Endothelial cell of umbilical vein (primary cell): ENCODE data around the gene TMX1. TPM values are rescaled to one million over a fixed set of nuclear protein-coding genes. Genes with fewer than 3 reads are reported as not detected.

Source experiments
- BruUV-seq: library from RNA; stranded (reverse); fragments of 400-500 nt; replicated peaks from 2 replicates; lab custom pipeline; 2021; lab: Mats Ljungman, UMichigan
- CTCF ChIA-PET: fragments of 300-600, 350-600 bp; sonication (Branson Sonifier 250); formaldehyde crosslinking; loops from one replicate; lab custom pipeline; 2021; ENCODE audit warnings: antibody characterized with exemption, inconsistent platforms; lab: Charles Lee
- POLR2A ChIA-PET: fragments of 300-600, 350-600 bp; sonication (Branson Sonifier 250); formaldehyde crosslinking; loops from one replicate; lab custom pipeline; 2021; ENCODE audit warnings: antibody characterized with exemption, inconsistent platforms; lab: Charles Lee
- DNase-seq: peaks from one replicate; pipeline ENCODE4 v3.0.0-alpha.2; 2011; ENCODE audit warnings: low read depth, low spot score
- FAIRE-seq: peaks from 2 replicates; lab custom pipeline; 2011; peaks lifted over from hg19 to GRCh38; lab: Jason Lieb, UNC
- H2AFZ ChIP-seq: 2 replicates; pipeline ENCODE4 v1.6.0; 2012; ENCODE audit warnings: low read depth, low read length, control low read depth, inconsistent platforms
- H3K27ac ChIP-seq: 2 replicates; pipeline ENCODE4 v1.5.1; 2011; ENCODE audit warnings: low read depth, mild to moderate bottlenecking, control low read depth, low read length, moderate library complexity; ENCODE audit not compliant: insufficient read depth
- H3K27me3 ChIP-seq, 2 experiments: 2 replicates each; pipeline versions ENCODE4 v1.6.0 to v1.6.1; 2011; ENCODE audit warnings: low read length in 2 of 2, mixed read lengths in 1 of 2; ENCODE audit not compliant: control insufficient read depth in 2 of 2, insufficient read depth in 2 of 2
- H3K36me3 ChIP-seq, 2 experiments: 2 replicates in 1 of 2; 3 replicates in 1 of 2; pipeline ENCODE4 v1.5.1; 2011; ENCODE audit warnings: low read length in 2 of 2, mild to moderate bottlenecking in 1 of 2, moderate library complexity in 1 of 2; ENCODE audit not compliant: control insufficient read depth in 2 of 2, insufficient read depth in 2 of 2; ENCODE audit errors: extremely low read depth in 1 of 2
- H3K4me1 ChIP-seq: 3 replicates; pipeline ENCODE4 v1.5.1; 2011; ENCODE audit warnings: mild to moderate bottlenecking, low read length; ENCODE audit not compliant: control insufficient read depth, insufficient read depth; ENCODE audit errors: extremely low read depth
- H3K4me2 ChIP-seq: 2 replicates; pipeline ENCODE4 v1.6.1; 2011; ENCODE audit warnings: low read length, control low read depth, mixed read lengths; ENCODE audit not compliant: insufficient read depth
- H3K4me3 ChIP-seq, 3 experiments: fragments of 200-600 bp in 1 of 3; sonication (generic), shearing (Covaris generic) in 1 of 3; replicated peaks in 1 of 3; 2 replicates each; pipeline ENCODE4 v1.5.1; 2011 to 2016; ENCODE audit warnings: control low read depth in 3 of 3, low read length in 3 of 3, mild to moderate bottlenecking in 2 of 3, inconsistent platforms in 1 of 3, low read depth in 1 of 3, moderate library complexity in 1 of 3; ENCODE audit not compliant: insufficient read depth in 1 of 3
- H3K79me2 ChIP-seq: 2 replicates; pipeline ENCODE4 v1.6.0; 2012; ENCODE audit warnings: low read length, inconsistent platforms; ENCODE audit not compliant: control insufficient read depth, insufficient read depth
- H3K9ac ChIP-seq: replicated peaks from 2 replicates; pipeline ENCODE3; 2011; ENCODE audit warnings: low read length, control low read depth; ENCODE audit not compliant: insufficient read depth; ENCODE audit errors: extremely low read depth
- H3K9me1 ChIP-seq: replicated peaks from 3 replicates; pipeline ENCODE4 v1.6.0; 2011; ENCODE audit warnings: mild to moderate bottlenecking, low read length; ENCODE audit not compliant: control insufficient read depth, insufficient read depth; ENCODE audit errors: extremely low read depth
- H3K9me3 ChIP-seq: replicated peaks from 2 replicates; pipeline ENCODE4 v1.5.1; 2012; ENCODE audit warnings: low read length, inconsistent platforms; ENCODE audit not compliant: control insufficient read depth, insufficient read depth
- H4K20me1 ChIP-seq: replicated peaks from 2 replicates; pipeline ENCODE3; 2011; ENCODE audit warnings: mild to moderate bottlenecking, low read length; ENCODE audit not compliant: control insufficient read depth, insufficient read depth; ENCODE audit errors: extremely low read depth
- CTCF ChIP-seq, 2 donors: IDR thresholded peaks; 1 replicate in 1 of 2; 2 replicates in 1 of 2; pipeline ENCODE4 v1.5.1; 2011; ENCODE audit warnings: low read length in 2 of 2, mild to moderate bottlenecking in 2 of 2, moderate library complexity in 2 of 2, control low read depth in 1 of 2, inconsistent platforms in 1 of 2, low read depth in 1 of 2; ENCODE audit not compliant: insufficient read depth in 1 of 2; ENCODE audit errors: extremely low read depth in 1 of 2
- EZH2 ChIP-seq: IDR thresholded peaks from 2 replicates; pipeline ENCODE4 v1.6.1; 2012; ENCODE audit warnings: borderline replicate concordance, low read depth, mild to moderate bottlenecking, moderate library complexity, low read length, inconsistent platforms; ENCODE audit not compliant: severe bottlenecking
- FOS ChIP-seq: IDR thresholded peaks from 2 replicates; pipeline ENCODE4 v1.6.1; 2011; ENCODE audit warnings: mild to moderate bottlenecking, low read length, moderate library complexity, borderline replicate concordance; ENCODE audit not compliant: insufficient read depth
- GATA2 ChIP-seq: IDR thresholded peaks from 2 replicates; pipeline ENCODE4 v1.7.0; 2011; ENCODE audit warnings: low read depth, mild to moderate bottlenecking, moderate library complexity, mixed read lengths, low read length; ENCODE audit not compliant: insufficient read length, insufficient read depth
- MAX ChIP-seq: IDR thresholded peaks from 2 replicates; pipeline ENCODE4 v1.6.1; 2011; ENCODE audit not compliant: insufficient read depth, insufficient read length
- MYC ChIP-seq: IDR thresholded peaks from one replicate; pipeline ENCODE4 v1.6.1; 2011; ENCODE audit warnings: mild to moderate bottlenecking, low read depth, low read length
- POLR2A ChIP-seq: IDR thresholded peaks from 2 replicates; pipeline ENCODE4 v1.6.1; 2012; ENCODE audit warnings: low read depth, mild to moderate bottlenecking, control low read depth, low read length
- dilution Hi-C: fragments of 300-500 bp; cut with MboI; formaldehyde crosslinking; loops from one replicate; pipeline ENCODE4 v1.15.0; 2019; ENCODE audit warnings: low sequenced_read_pairs; ENCODE audit not compliant: extremely low pct_ligation_motif_present
- intact Hi-C: fragments of 100-400 bp; cut with micrococcal nuclease; formaldehyde crosslinking; loops from one replicate; pipeline ENCODE4 v1.10.0; 2022
- polyA plus RNA-seq, 4 experiments: library from polyadenylated mRNA; depleted of rRNA in 3 of 4; stranded (reverse) in 3 of 4; unstranded in 1 of 4; fragments of >200 nt; gene quantifications; 2 replicates each; pipeline versions ENCODE4 v1.2.1 to v1.2.3, GENCODE V29; 2011 to 2012; ENCODE audit warnings: missing spikeins in 1 of 4
- total RNA-seq: library from RNA; stranded (reverse); gene quantifications from 2 replicates; pipeline ENCODE4 v1.2.3, GENCODE V29; 2021

Gene TMX1
- total and polyA plus RNA-seq, 2 donors (not counting 3 experiments of a cell fraction or from before 2014, with no cell fraction given): 11.4 to 41.9 TPM

GRCh38 chr14:51304438-51304837, 64.4 kb downstream of the TMX1 start:
- TF ChIP-seq POLR2A (no peak), CTCF (IDR thresholded peaks at IDR 0.05; ENCODE audit: extremely low read depth in 1 of 2, insufficient read depth in 1 of 2, low read depth in 1 of 2, low read length in 2 of 2) (no peak), MYC (no peak), GATA2 (no peak), FOS (no peak), EZH2 (no peak), MAX (no peak)
- H3K4me1 ChIP-seq: no peaks in the 10 kb centered on the region
- intact Hi-C loops: no loop called here
- H2AFZ ChIP-seq: no peak overlapping the region
- no peaks in the 10 kb centered on the region for H3K79me2 ChIP-seq
- BruUV-seq: no TSS peak
- H3K27me3 ChIP-seq: no peaks in the 10 kb centered on the region
- H3K9me3 ChIP-seq: no peaks in the 10 kb centered on the region
- DNase-seq (no peak), FAIRE-seq (peak; percentile 54)
- H3K9ac ChIP-seq: no peak overlapping the region
- H3K27ac ChIP-seq: no peak overlapping the region
- ChIA-PET POLR2A (no interaction called here), CTCF (no interaction called here)
- H3K4me3 ChIP-seq: no peak overlapping the region
- dilution Hi-C loops: no loop called here
- no peak overlapping the region for H3K4me2 ChIP-seq
- no peaks in the 10 kb centered on the region for H3K36me3 ChIP-seq
- no peaks in the 10 kb centered on the region for H3K9me1 ChIP-seq
- no peaks in the 10 kb centered on the region for H4K20me1 ChIP-seq
